Heart right ventricle (tissue), 16 donors: ENCODE results near the gene MSTN. TPM values are rescaled to one million over a fixed set of nuclear protein-coding genes. Genes with fewer than 3 reads are reported as not detected.
"Not testable (repeated sequence)": the region's sequence is repeated elsewhere in the genome, so short reads cannot be mapped to it uniquely, and the experiment has no call there.

Experiments used
- ATAC-seq, 8 donors: fragments of 200-7000 bp; cut with Tn5 transposase; one replicate each; pipeline ENCODE4 v1.9.1; 2020; ENCODE audit warnings: mild to moderate bottlenecking in 8 of 8, moderate library complexity in 8 of 8, moderate number of reproducible peaks in 1 of 8
- DNase-seq, 2 donors: peaks; one replicate each; pipeline ENCODE4 v3.0.0-alpha.2; 2020
- H3K27ac ChIP-seq, 10 donors: fragments of 200-600 bp; sonication (generic) in 2 of 10; one replicate each; pipeline versions ENCODE4 v1.5.0 to v1.8.0; 2020 to 2022; ENCODE audit warnings: mild to moderate bottlenecking in 3 of 10
- H3K27me3 ChIP-seq, 7 donors: fragments of 200-600 bp; one replicate each; pipeline ENCODE4 v1.8.0; 2021 to 2022; ENCODE audit warnings: mild to moderate bottlenecking in 2 of 7
- H3K36me3 ChIP-seq, 9 donors: fragments of 200-600 bp; sonication (generic) in 1 of 9; one replicate each; pipeline versions ENCODE4 v1.5.0 to v1.8.0; 2020 to 2022; ENCODE audit warnings: mild to moderate bottlenecking in 2 of 9
- H3K4me1 ChIP-seq, 9 donors: fragments of 200-600 bp; sonication (generic) in 1 of 9; one replicate each; pipeline versions ENCODE4 v1.5.0 to v1.8.0; 2020 to 2022; ENCODE audit warnings: mild to moderate bottlenecking in 4 of 9
- H3K4me3 ChIP-seq, 10 donors: fragments of 200-600 bp; sonication (generic) in 2 of 10; one replicate each; pipeline versions ENCODE4 v1.5.0 to v1.8.0; 2020 to 2022; ENCODE audit warnings: mild to moderate bottlenecking in 7 of 10, moderate library complexity in 2 of 10
- H3K9me3 ChIP-seq, 11 donors: fragments of 200-600 bp in 10 of 11; sonication (generic) in 2 of 11; one replicate each; pipeline versions ENCODE4 v1.5.0 to v1.8.0; 2013 to 2022; ENCODE audit warnings: mild to moderate bottlenecking in 2 of 11, control low read depth in 1 of 11, moderate library complexity in 1 of 11
- WGBS, 2 donors: extraction: QIAGEN DNeasy Blood & Tissue Kit; methylation state at CpG; one replicate each; pipeline ENCODE4 v1.1.7; 2013; ENCODE audit warnings: inconsistent platforms in 1 of 2; 5-methylcytosine and 5-hydroxymethylcytosine counted together
- intact Hi-C, 10 donors: fragments of 100-400 bp; cut with DNase I; formaldehyde crosslinking; loops; one replicate each; pipeline versions ENCODE4 v1.11.1 to v1.14.2; 2022
- polyA plus RNA-seq, 2 donors: library from polyadenylated mRNA; stranded (reverse); fragments of 200-250 nt; gene quantifications; one replicate each; pipeline ENCODE4 v1.2.3, GENCODE V29; 2013
- total RNA-seq, 10 donors: library from RNA; stranded (reverse); fragmentation: NEBNext Ultra II Directional in 3 of 10; extraction: Animal tissue kit (Norgen Biotek cat#: 25700) in 3 of 10; gene quantifications; one replicate each; pipeline versions ENCODE4 v1.2.1 to v1.2.4, GENCODE V29; 2021 to 2023
- TF ChIP-seq, protein P1 (sequence below), 9 donors: fragments of 200-600 bp; sonication (generic) in 2 of 9; IDR thresholded peaks; one replicate each; pipeline versions ENCODE4 v1.5.0 to v1.8.0; 2021 to 2022; ENCODE audit warnings: antibody characterized with exemption in 9 of 9, mild to moderate bottlenecking in 5 of 9, moderate library complexity in 1 of 9
- donor health status: Arrhythmogenic right ventricular cardiomyopathy.
- donor health status: ischemic (EF 13 %, LVEDD 7.1; RV severe dilation, severe dysfunction).
- donor health status: healthy with polysubstance abuse.
- donor health status: DM: no; HTN: yes; CAD: no.
- donor health status: DM: no; HTN: no; CAD: no.
- donor health status: ischemic (EF 25% LVEDD 6.9; RV normal size, moderate dysfunction).
- donor health status: ischemic (EF 25% LVEDD 5.7; RV mildly dilated, moderate dysfunction).
- donor health status: healthy.
- donor health status: DM: yes; HTN: yes; CAD: no.
- donor health status: Ischemic cardiomyopathy.
- donor health status: ischemic (EF 35%, LVEDD 5.7; RV mildly dilated, moderate dysfunction).
- donor health status: nonischemic (EF 11% LVEDD 7.7; RV severe dilation, severe dysfunction).
- donor health status: DM: yes; HTN: yes; CAD: no.
- donor health status: PGD.
- donor health status: ischemic (EF 29% LVEDD 5.4; RV normal size, mild dysfunction).
- donor health status: nonischemic (EF 23%, LVEDD 6.1; RV moderate dilation, normal function).

The MSTN gene
- total and polyA plus RNA-seq, 12 donors, result 0.04 to 0.71 (median 0.21) TPM; not detected in 3

- H3K36me3 ChIP-seq, result no peaks in the 10 kb centered on the region
- intact Hi-C loops, result no loop called here
- H3K4me3 ChIP-seq, result no peak overlapping the region
- no peak overlapping the region for H3K27ac ChIP-seq
- DNase-seq, result no peak
- no peaks in the 10 kb centered on the region for H3K27me3 ChIP-seq
- peaks cover 0 to 32% (median 15%) of the 10 kb centered on the region in 11 donors for H3K9me3 ChIP-seq
- no peak for ATAC-seq
- TF ChIP-seq, protein P1, sequence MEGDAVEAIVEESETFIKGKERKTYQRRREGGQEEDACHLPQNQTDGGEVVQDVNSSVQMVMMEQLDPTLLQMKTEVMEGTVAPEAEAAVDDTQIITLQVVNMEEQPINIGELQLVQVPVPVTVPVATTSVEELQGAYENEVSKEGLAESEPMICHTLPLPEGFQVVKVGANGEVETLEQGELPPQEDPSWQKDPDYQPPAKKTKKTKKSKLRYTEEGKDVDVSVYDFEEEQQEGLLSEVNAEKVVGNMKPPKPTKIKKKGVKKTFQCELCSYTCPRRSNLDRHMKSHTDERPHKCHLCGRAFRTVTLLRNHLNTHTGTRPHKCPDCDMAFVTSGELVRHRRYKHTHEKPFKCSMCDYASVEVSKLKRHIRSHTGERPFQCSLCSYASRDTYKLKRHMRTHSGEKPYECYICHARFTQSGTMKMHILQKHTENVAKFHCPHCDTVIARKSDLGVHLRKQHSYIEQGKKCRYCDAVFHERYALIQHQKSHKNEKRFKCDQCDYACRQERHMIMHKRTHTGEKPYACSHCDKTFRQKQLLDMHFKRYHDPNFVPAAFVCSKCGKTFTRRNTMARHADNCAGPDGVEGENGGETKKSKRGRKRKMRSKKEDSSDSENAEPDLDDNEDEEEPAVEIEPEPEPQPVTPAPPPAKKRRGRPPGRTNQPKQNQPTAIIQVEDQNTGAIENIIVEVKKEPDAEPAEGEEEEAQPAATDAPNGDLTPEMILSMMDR (IDR thresholded peaks at IDR 0.05), result no peak
- H3K4me1 ChIP-seq, result no peaks in the 10 kb centered on the region
Observed at GRCh38 chr2:190020720-190021119, 41.8 kb downstream of the MSTN start.

DNA sequence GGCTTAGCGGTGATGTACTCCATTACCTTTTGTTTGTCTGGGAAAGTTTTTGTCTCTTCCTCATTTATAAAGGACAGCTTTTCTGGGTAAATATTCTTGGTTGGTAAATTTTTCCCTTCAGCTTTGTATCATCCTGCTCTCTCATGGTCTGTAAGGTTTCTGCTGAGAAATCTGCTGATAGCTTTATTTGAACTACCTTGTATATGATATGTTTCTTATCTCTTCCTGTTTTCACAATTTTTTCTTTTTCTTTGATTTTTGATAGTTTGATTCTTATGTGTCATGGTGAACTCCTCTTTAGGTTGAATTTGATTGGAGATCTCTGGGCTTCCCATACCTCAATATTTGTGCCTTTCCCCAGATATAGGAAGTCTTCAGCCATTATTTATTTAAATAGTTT, 44.7 kb downstream of the MSTN start:
- intact Hi-C loops, result no loop called here

DNA sequence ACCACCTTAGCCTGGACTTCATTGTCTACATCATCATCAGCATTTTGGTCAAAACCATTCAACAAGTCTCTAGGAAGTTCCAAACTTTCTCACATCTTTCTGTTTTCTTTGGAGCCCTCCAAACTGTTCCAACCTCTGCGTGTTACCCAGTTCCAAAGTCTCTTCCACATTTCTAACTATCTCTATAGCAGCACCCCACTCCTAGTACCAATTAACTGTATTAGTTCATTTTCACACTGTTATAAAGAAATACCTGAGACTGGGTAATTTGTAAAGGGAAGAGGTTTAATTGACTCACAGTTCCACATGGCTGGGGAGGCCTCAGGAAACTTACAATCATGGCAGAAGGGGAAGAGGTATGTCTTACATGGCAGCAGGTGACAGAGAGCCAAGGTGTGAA, 46.6 kb downstream of the MSTN start:
- peaks cover 0 to 69% (median 19%) of the 10 kb centered on the region in 11 donors for H3K9me3 ChIP-seq
- H3K27me3 ChIP-seq, intact Hi-C loops, DNase-seq, H3K4me3 ChIP-seq, ATAC-seq, H3K36me3 ChIP-seq, H3K27ac ChIP-seq, H3K4me1 ChIP-seq: not testable (repeated sequence)
- 75 to 83% methylated on average over 1 of the region's 1 CpG for WGBS, 2 donors

More for the DNA sequence above, 44.7 kb downstream of the MSTN start:
- no peak for ATAC-seq
- Histone ChIP-seq H3K36me3 (no peaks in the 10 kb centered on the region), H3K4me1 (no peaks in the 10 kb centered on the region), H3K4me3 (no peak overlapping the region), H3K9me3 (peaks cover 0 to 52% (median 19%) of the 10 kb centered on the region in 11 donors), H3K27me3 (no peaks in the 10 kb centered on the region), H3K27ac (no peak overlapping the region)
- no peak for DNase-seq
- TF ChIP-seq, protein P1 (IDR thresholded peaks at IDR 0.05), result no peak
- WGBS, 2 donors, result 91 to 92% methylated on average over 1 of the region's 1 CpG
